SH-SY5Y (cell line): ENCODE results near the gene HKDC1.

ENCODE experiments used
- GATA2 ChIP-seq: IDR thresholded peaks from 2 replicates; pipeline ENCODE4 v1.6.1; 2011; ENCODE audit warnings: mild to moderate bottlenecking, low read depth, low read length
- GATA3 ChIP-seq: IDR thresholded peaks from 2 replicates; pipeline ENCODE4 v1.6.1; 2011; ENCODE audit warnings: low read depth, mild to moderate bottlenecking, low read length, moderate library complexity

GRCh38 chr10:69240455-69240854 lies 20.3 kb downstream of the HKDC1 start:
- TF ChIP-seq GATA3, result no peak
- TF ChIP-seq GATA2, result no peak
